Measurements from ENCODE around the gene DLGAP1.

DNA sequence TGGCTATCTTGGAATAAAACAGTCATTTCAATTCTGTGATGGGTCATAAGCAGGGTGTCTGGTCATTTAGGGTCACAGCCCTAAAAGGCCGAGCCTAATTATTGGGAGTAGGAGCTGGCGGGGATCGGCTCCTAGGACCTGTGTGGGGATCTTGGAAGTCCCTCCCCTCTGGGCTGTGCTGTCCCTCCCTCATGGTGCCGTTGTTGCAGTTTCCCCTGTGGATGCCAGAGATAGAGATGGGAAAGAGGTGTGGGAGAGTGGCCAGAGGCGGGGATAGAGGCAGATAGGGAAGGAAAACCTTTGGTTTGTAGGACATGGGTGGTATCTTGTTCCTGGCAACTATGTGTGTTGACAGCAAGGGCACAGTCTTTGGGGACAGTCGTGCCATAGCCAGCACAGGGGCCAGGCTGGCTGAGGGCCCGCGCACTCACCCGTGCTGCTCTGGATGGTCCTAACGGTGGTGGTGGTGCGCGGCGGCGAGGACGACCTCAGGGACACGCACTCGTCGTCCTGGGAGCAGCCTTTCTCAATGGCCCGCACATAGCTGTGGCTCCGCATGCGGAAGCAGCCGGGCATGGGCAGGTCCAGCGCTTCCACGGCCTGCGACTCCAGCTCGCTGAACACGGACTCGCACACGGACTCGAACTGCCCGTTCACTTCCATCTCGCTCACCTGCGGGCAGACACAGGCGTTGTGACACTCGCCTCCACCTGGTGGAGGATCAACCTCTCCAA, 726.2 kb downstream of the DLGAP1 start:
- TF ChIP-seq, protein P1, sequence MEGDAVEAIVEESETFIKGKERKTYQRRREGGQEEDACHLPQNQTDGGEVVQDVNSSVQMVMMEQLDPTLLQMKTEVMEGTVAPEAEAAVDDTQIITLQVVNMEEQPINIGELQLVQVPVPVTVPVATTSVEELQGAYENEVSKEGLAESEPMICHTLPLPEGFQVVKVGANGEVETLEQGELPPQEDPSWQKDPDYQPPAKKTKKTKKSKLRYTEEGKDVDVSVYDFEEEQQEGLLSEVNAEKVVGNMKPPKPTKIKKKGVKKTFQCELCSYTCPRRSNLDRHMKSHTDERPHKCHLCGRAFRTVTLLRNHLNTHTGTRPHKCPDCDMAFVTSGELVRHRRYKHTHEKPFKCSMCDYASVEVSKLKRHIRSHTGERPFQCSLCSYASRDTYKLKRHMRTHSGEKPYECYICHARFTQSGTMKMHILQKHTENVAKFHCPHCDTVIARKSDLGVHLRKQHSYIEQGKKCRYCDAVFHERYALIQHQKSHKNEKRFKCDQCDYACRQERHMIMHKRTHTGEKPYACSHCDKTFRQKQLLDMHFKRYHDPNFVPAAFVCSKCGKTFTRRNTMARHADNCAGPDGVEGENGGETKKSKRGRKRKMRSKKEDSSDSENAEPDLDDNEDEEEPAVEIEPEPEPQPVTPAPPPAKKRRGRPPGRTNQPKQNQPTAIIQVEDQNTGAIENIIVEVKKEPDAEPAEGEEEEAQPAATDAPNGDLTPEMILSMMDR (IDR thresholded peaks at IDR 0.05 in 4 of 5, conservative IDR thresholded peaks at IDR 0.05 in 1 of 5) = no peak
- TF ChIP-seq POLR2A (IDR thresholded peaks at IDR 0.05) = no peak
